Astrocyte (in vitro differentiated cells and primary cell): Measurements from ENCODE around the gene AWAT2. TPM values are rescaled to one million over a fixed set of nuclear protein-coding genes. Genes with fewer than 3 reads are reported as not detected.

Experiments
- DNase-seq: peaks from one replicate; pipeline ENCODE4 v3.0.0-alpha.2; 2010; ENCODE audit warnings: low read depth
- FAIRE-seq: peaks from 2 replicates; lab custom pipeline; 2011; peaks lifted over from hg19 to GRCh38; lab: Jason Lieb, UNC
- H2AFZ ChIP-seq: 2 replicates; pipeline ENCODE4 v1.6.0; 2012; ENCODE audit warnings: low read depth, low read length, inconsistent platforms
- H3K27ac ChIP-seq: 2 replicates; pipeline ENCODE4 v1.5.1; 2011; ENCODE audit warnings: low read depth, low read length, inconsistent platforms
- H3K27me3 ChIP-seq: 2 replicates; pipeline ENCODE4 v1.6.0; 2011; ENCODE audit warnings: low read length, inconsistent platforms; ENCODE audit not compliant: insufficient read depth
- H3K36me3 ChIP-seq: 2 replicates; pipeline ENCODE4 v1.5.1; 2011; ENCODE audit warnings: low read length, inconsistent platforms; ENCODE audit not compliant: insufficient read depth
- H3K4me1 ChIP-seq: 2 replicates; pipeline ENCODE4 v1.5.1; 2011; ENCODE audit warnings: low read length, inconsistent platforms; ENCODE audit not compliant: insufficient read depth
- H3K4me2 ChIP-seq: 2 replicates; pipeline ENCODE4 v1.6.0; 2012; ENCODE audit warnings: low read length, inconsistent platforms
- H3K4me3 ChIP-seq: 2 replicates; pipeline ENCODE4 v1.5.1; 2011; ENCODE audit warnings: low read depth, mild to moderate bottlenecking, low read length, inconsistent platforms; ENCODE audit not compliant: insufficient read depth
- H3K79me2 ChIP-seq: 2 replicates; pipeline ENCODE4 v1.6.0; 2012; ENCODE audit warnings: mild to moderate bottlenecking, low read length, inconsistent platforms; ENCODE audit not compliant: insufficient read depth
- H3K9ac ChIP-seq: 2 replicates; pipeline ENCODE4 v1.6.0; 2012; ENCODE audit warnings: mild to moderate bottlenecking, low read length, inconsistent platforms
- H3K9me3 ChIP-seq: 2 replicates; pipeline ENCODE4 v1.5.1; 2012; ENCODE audit warnings: low read depth, mild to moderate bottlenecking, low read length, inconsistent platforms; ENCODE audit not compliant: insufficient read depth
- H4K20me1 ChIP-seq: 2 replicates; pipeline ENCODE4 v1.6.0; 2012; ENCODE audit warnings: low read length, inconsistent platforms; ENCODE audit not compliant: insufficient read depth
- H3K27ac Mint-ChIP-seq: one replicate; pipeline ENCODE4 v1.8.0; 2021; ENCODE audit warnings: mild to moderate bottlenecking, mixed read lengths; ENCODE audit not compliant: unreplicated experiment
- H3K27me3 Mint-ChIP-seq: one replicate; pipeline ENCODE4 v1.8.0; 2021; ENCODE audit warnings: low read depth, mixed read lengths; ENCODE audit not compliant: unreplicated experiment
- H3K36me3 Mint-ChIP-seq: one replicate; pipeline ENCODE4 v1.8.0; 2021; ENCODE audit warnings: low read depth, mixed read lengths; ENCODE audit not compliant: unreplicated experiment
- H3K4me1 Mint-ChIP-seq: one replicate; pipeline ENCODE4 v1.8.0; 2021; ENCODE audit warnings: low read depth, mixed read lengths; ENCODE audit not compliant: unreplicated experiment
- H3K4me3 Mint-ChIP-seq: one replicate; pipeline ENCODE4 v1.8.0; 2021; ENCODE audit warnings: mild to moderate bottlenecking, moderate library complexity, mixed read lengths; ENCODE audit not compliant: unreplicated experiment
- H3K9me3 Mint-ChIP-seq: one replicate; pipeline ENCODE4 v1.8.0; 2021; ENCODE audit warnings: mild to moderate bottlenecking, mixed read lengths; ENCODE audit not compliant: unreplicated experiment
- EZH2 ChIP-seq: IDR thresholded peaks from 2 replicates; pipeline ENCODE4 v1.6.1; 2012; ENCODE audit warnings: mild to moderate bottlenecking, low read length, inconsistent platforms; ENCODE audit not compliant: insufficient read depth
- total RNA-seq: library from RNA; stranded (reverse); gene quantifications from 2 replicates; pipeline ENCODE4 v1.2.1, GENCODE V29; 2021
- TF ChIP-seq, protein P1 (sequence below): IDR thresholded peaks from 2 replicates; pipeline ENCODE4 v1.5.1; 2011; ENCODE audit warnings: low read depth, mild to moderate bottlenecking, inconsistent platforms, low read length, moderate library complexity; ENCODE audit not compliant: insufficient read depth

The AWAT2 gene
- total RNA-seq, 1 donor from 2014 or later, result not detected

DNA sequence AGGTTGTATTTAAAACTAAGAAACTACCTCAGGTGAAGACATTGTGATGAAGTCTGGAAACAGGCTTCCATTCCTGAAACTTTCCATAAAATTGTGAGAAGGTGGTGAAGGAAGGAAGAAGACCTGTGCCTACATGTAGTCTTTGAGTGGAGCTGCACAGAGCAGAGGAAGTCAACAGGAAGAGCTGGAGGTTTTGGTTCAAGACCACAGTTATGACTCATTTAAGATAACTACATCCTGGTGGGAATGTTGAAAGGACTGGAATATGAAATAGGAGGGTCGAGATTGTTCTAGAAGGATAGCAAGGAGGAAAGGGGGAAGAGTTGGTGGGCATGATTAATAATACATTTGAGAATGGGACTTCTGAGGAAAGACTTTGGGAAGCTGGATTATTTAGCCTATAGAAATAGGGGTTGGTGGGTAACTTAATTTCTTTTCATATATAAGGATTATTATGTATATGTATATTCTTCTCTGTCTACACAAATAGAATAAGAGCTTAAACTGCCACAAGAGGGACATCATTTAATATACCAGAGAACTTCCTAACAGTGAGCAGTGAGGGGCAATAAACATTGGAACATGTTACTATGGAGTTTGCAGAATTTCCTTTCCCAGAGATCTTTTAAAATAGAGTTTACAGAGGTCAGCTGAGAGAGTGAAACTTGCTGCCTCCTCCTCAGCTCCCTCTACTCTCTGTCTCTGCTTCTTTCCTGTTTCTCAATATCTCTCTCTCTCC is 23.5 kb downstream of the AWAT2 start:
- H4K20me1 ChIP-seq, result no peaks in the 10 kb centered on the region
- DNase-seq (no peak), FAIRE-seq (peak; percentile 63)
- no peak overlapping the region for H2AFZ ChIP-seq
- no peaks in the 10 kb centered on the region for H3K27me3 ChIP-seq
- no peaks in the 10 kb centered on the region for H3K79me2 ChIP-seq
- H3K4me1 Mint-ChIP-seq, result peaks cover 35% of the 10 kb centered on the region
- H3K27ac ChIP-seq, result no peak overlapping the region
- no peaks in the 10 kb centered on the region for H3K9me3 ChIP-seq
- no peaks in the 10 kb centered on the region for H3K27me3 Mint-ChIP-seq
- H3K36me3 ChIP-seq, result no peaks in the 10 kb centered on the region
- TF ChIP-seq, protein P1, sequence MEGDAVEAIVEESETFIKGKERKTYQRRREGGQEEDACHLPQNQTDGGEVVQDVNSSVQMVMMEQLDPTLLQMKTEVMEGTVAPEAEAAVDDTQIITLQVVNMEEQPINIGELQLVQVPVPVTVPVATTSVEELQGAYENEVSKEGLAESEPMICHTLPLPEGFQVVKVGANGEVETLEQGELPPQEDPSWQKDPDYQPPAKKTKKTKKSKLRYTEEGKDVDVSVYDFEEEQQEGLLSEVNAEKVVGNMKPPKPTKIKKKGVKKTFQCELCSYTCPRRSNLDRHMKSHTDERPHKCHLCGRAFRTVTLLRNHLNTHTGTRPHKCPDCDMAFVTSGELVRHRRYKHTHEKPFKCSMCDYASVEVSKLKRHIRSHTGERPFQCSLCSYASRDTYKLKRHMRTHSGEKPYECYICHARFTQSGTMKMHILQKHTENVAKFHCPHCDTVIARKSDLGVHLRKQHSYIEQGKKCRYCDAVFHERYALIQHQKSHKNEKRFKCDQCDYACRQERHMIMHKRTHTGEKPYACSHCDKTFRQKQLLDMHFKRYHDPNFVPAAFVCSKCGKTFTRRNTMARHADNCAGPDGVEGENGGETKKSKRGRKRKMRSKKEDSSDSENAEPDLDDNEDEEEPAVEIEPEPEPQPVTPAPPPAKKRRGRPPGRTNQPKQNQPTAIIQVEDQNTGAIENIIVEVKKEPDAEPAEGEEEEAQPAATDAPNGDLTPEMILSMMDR, result no peak
- no peak for TF ChIP-seq EZH2
- H3K9ac ChIP-seq, result no peak overlapping the region
- no peaks in the 10 kb centered on the region for H3K36me3 Mint-ChIP-seq
- peak overlapping the region; percentile 34 for H3K27ac Mint-ChIP-seq
- peak overlapping the region; percentile 39 for H3K4me2 ChIP-seq
- no peaks in the 10 kb centered on the region for H3K9me3 Mint-ChIP-seq
- no peak overlapping the region for H3K4me3 Mint-ChIP-seq
- peaks cover 8% of the 10 kb centered on the region for H3K4me1 ChIP-seq
- H3K4me3 ChIP-seq, result no peak overlapping the region

GRCh38 chrX:70025464-70025863 is 24.3 kb downstream of the AWAT2 start:
- no peak overlapping the region for H3K27ac ChIP-seq
- H3K4me3 ChIP-seq, result no peak overlapping the region
- H3K79me2 ChIP-seq, result no peaks in the 10 kb centered on the region
- Mint-ChIP-seq H3K4me1 (peaks cover 35% of the 10 kb centered on the region), H3K9me3 (no peaks in the 10 kb centered on the region), H3K4me3 (no peak overlapping the region), H3K27ac (no peak overlapping the region), H3K36me3 (no peaks in the 10 kb centered on the region), H3K27me3 (no peaks in the 10 kb centered on the region)
- peaks cover 8% of the 10 kb centered on the region for H3K4me1 ChIP-seq
- no peak overlapping the region for H3K4me2 ChIP-seq
- no peak overlapping the region for H2AFZ ChIP-seq
- FAIRE-seq, result no peak
- H3K9me3 ChIP-seq, result no peaks in the 10 kb centered on the region
- no peaks in the 10 kb centered on the region for H3K36me3 ChIP-seq
- H3K9ac ChIP-seq, result no peak overlapping the region
- no peak for TF ChIP-seq EZH2
- TF ChIP-seq, protein P1, result no peak
- H4K20me1 ChIP-seq, result no peaks in the 10 kb centered on the region
- no peaks in the 10 kb centered on the region for H3K27me3 ChIP-seq
- DNase-seq, result no peak

- DNase-seq, result no peak
- peaks cover 8% of the 10 kb centered on the region for H3K4me1 ChIP-seq
- no peaks in the 10 kb centered on the region for H3K79me2 ChIP-seq
- H3K36me3 ChIP-seq, result no peaks in the 10 kb centered on the region
- FAIRE-seq, result no peak
- H3K9ac ChIP-seq, result no peak overlapping the region
- no peak for TF ChIP-seq EZH2
- TF ChIP-seq, protein P1, result no peak
- H3K27ac ChIP-seq, result no peak overlapping the region
- Mint-ChIP-seq H3K4me1 (peaks cover 35% of the 10 kb centered on the region), H3K27me3 (no peaks in the 10 kb centered on the region), H3K36me3 (no peaks in the 10 kb centered on the region), H3K27ac (peak overlapping the region; percentile 72), H3K4me3 (no peak overlapping the region), H3K9me3 (no peaks in the 10 kb centered on the region)
- H4K20me1 ChIP-seq, result no peaks in the 10 kb centered on the region
- no peaks in the 10 kb centered on the region for H3K27me3 ChIP-seq
- H3K9me3 ChIP-seq, result no peaks in the 10 kb centered on the region
- no peak overlapping the region for H3K4me2 ChIP-seq
- no peak overlapping the region for H2AFZ ChIP-seq
- no peak overlapping the region for H3K4me3 ChIP-seq
Measured at GRCh38 chrX:70022616-70023015, 27.1 kb downstream of the AWAT2 start.
